HL-60 (cell line): ENCODE results near the gene HLA-DRA.

Source experiments
- DNase-seq, 2 experiments: peaks; one replicate each; pipeline ENCODE4 v3.0.0-alpha.2; 2010 to 2020; ENCODE audit warnings: low read depth in 1 of 2, low spot score in 1 of 2
- H3K27ac ChIP-seq: fragments of 250-450 bp; sonication (Bioruptor Pico); replicated peaks from 2 replicates; pipeline ENCODE4 v1.5.1; 2020; ENCODE audit warnings: mild to moderate bottlenecking, moderate library complexity
- H3K27me3 ChIP-seq: fragments of 250-450 bp; sonication (Bioruptor Pico); 2 replicates; pipeline ENCODE4 v1.5.1; 2021; ENCODE audit warnings: mild to moderate bottlenecking, moderate library complexity; ENCODE audit not compliant: insufficient read depth, poor library complexity, severe bottlenecking
- H3K4me3 ChIP-seq: replicated peaks from 2 replicates; pipeline ENCODE4 v1.5.1; 2011; ENCODE audit warnings: mild to moderate bottlenecking, control low read depth, low read length; ENCODE audit not compliant: insufficient read depth
- CTCF ChIP-seq: IDR thresholded peaks from one replicate; pipeline ENCODE4 v1.5.1; 2011; ENCODE audit warnings: low read length, control low read depth, inconsistent platforms; ENCODE audit not compliant: insufficient read depth
- GABPA ChIP-seq: IDR thresholded peaks from 2 replicates; pipeline ENCODE4 v1.6.1; 2012; ENCODE audit warnings: low read depth
- POLR2AphosphoS5 ChIP-seq: IDR thresholded peaks from 2 replicates; pipeline ENCODE4 v1.6.1; 2012; ENCODE audit warnings: low read depth
- SPI1 ChIP-seq: IDR thresholded peaks from 2 replicates; pipeline ENCODE4 v1.6.1; 2012; ENCODE audit warnings: low read depth, mild to moderate bottlenecking, borderline replicate concordance
- long read RNA-seq: library from polyadenylated mRNA; unstranded; transcript quantifications from one replicate; pipeline ENCODE4 v2.0.0, GENCODE V29; 2020
- TF ChIP-seq, protein P1 (sequence below): IDR thresholded peaks from 2 replicates; pipeline ENCODE4 v1.6.1; 2012; ENCODE audit warnings: low read depth; ENCODE audit not compliant: insufficient replicate concordance

HLA-DRA gene
- long read RNA-seq = 0 reads

GRCh38 chr6:32439602-32440214 is at the start of gene HLA-DRA:
HLA-DRA (plus strand) TSS chr6:32439887; CDS start chr6:32439951, 64 bp downstream.
- peak within 1 kb of the TSS; percentile 31 for H3K4me3 ChIP-seq
- no peak within 1 kb of the TSS for H3K27ac ChIP-seq
- peak in 1 of 2 experiments; percentile 36 for DNase-seq

DNA sequence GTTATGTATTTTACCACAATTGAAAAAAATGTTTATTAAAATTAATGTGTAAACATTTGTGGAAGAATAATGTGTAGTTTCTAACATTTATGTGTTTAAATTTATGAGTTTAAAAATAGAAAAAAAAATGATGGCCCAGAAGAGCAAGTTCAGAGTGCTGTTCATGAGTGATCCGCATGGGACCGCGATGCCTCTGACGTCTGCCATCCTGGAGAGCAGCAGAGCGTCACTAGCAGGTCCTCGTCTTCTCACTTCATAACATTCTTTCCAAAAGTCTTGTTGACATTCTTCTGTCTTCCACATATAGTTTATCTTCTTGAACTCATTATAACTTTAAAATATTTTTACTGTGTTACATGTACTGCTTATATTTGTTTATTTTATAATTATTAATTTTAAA is 48.2 kb upstream of the HLA-DRA start:
- Histone ChIP-seq H3K27me3 (no peaks in the 10 kb centered on the region), H3K27ac (no peak overlapping the region), H3K4me3 (no peak overlapping the region)
- TF ChIP-seq GABPA (no peak), POLR2AphosphoS5 (no peak), CTCF (no peak), SPI1 (no peak)
- TF ChIP-seq, protein P1, sequence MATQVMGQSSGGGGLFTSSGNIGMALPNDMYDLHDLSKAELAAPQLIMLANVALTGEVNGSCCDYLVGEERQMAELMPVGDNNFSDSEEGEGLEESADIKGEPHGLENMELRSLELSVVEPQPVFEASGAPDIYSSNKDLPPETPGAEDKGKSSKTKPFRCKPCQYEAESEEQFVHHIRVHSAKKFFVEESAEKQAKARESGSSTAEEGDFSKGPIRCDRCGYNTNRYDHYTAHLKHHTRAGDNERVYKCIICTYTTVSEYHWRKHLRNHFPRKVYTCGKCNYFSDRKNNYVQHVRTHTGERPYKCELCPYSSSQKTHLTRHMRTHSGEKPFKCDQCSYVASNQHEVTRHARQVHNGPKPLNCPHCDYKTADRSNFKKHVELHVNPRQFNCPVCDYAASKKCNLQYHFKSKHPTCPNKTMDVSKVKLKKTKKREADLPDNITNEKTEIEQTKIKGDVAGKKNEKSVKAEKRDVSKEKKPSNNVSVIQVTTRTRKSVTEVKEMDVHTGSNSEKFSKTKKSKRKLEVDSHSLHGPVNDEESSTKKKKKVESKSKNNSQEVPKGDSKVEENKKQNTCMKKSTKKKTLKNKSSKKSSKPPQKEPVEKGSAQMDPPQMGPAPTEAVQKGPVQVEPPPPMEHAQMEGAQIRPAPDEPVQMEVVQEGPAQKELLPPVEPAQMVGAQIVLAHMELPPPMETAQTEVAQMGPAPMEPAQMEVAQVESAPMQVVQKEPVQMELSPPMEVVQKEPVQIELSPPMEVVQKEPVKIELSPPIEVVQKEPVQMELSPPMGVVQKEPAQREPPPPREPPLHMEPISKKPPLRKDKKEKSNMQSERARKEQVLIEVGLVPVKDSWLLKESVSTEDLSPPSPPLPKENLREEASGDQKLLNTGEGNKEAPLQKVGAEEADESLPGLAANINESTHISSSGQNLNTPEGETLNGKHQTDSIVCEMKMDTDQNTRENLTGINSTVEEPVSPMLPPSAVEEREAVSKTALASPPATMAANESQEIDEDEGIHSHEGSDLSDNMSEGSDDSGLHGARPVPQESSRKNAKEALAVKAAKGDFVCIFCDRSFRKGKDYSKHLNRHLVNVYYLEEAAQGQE = no peak
- no peak for DNase-seq

More at GRCh38 chr6:32439602-32440214, at the start of gene HLA-DRA:
- TF ChIP-seq POLR2AphosphoS5 = no peak
- TF ChIP-seq SPI1 = no peak
- TF ChIP-seq CTCF = no peak
- no peak for TF ChIP-seq GABPA
- TF ChIP-seq, protein P1 = no peak
- peaks cover 2% of the 10 kb centered on the region for H3K27me3 ChIP-seq

- no peak overlapping the region for H3K27ac ChIP-seq
- TF ChIP-seq, protein P1 = no peak
- TF ChIP-seq GABPA (no peak), SPI1 (no peak), POLR2AphosphoS5 (no peak), CTCF (no peak)
- DNase-seq = no peak
- peaks cover 7% of the 10 kb centered on the region for H3K27me3 ChIP-seq
- H3K4me3 ChIP-seq = no peak overlapping the region
These were observed 45.8 kb upstream of the HLA-DRA start for GRCh38 chr6:32393665-32394420.
